GM12892 (cell line): ENCODE results near the gene COG5.

ENCODE experiments used
- POLR2A ChIP-seq: IDR thresholded peaks from 2 replicates; pipeline ENCODE4 v1.6.1; 2011; ENCODE audit warnings: low read depth, low read length, control low read depth
- POLR2AphosphoS5 ChIP-seq: IDR thresholded peaks from 2 replicates; pipeline ENCODE4 v1.6.1; 2011; ENCODE audit warnings: low read depth, low read length, control low read depth
- TAF1 ChIP-seq: IDR thresholded peaks from 2 replicates; pipeline ENCODE4 v1.6.1; 2011; ENCODE audit warnings: low read depth, mild to moderate bottlenecking, control low read depth, low read length, borderline replicate concordance

DNA sequence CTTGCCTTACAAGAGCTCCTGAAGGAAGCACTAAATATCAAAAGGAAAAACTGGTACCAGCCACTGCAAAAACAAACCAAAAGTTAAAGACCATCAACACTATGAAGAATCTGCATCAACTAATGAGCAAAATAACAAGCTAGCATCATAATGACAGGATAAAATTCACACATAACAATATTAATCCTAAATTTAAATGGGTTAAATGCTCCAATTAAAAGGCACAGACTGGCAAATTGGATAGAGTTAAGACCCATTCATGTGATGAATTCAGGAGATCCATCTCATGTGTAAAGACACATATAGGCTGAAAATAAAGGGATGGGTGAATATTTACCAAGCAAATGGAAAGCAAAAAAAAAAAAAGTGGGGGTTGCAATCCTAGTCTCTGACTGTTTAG lies 29.6 kb downstream of the COG5 start:
- no peak for TF ChIP-seq POLR2AphosphoS5
- TF ChIP-seq POLR2A: no peak
- TF ChIP-seq TAF1: no peak
